Epithelial cell of prostate (primary cell): ENCODE measurements around the gene FYB2.
A peak's percentile ranks its signal among the peaks of the same experiment; 100 is the strongest.

Experiments
- DNase-seq: peaks from one replicate; pipeline ENCODE4 v3.0.0-alpha.2; 2011; ENCODE audit warnings: low read depth, low spot score
- H3K27ac ChIP-seq: fragments of 450-650 bp; 2 replicates; pipeline ENCODE4 v1.5.1; 2017; ENCODE audit warnings: mild to moderate bottlenecking

FYB2 gene

GRCh38 chr1:56745231-56745630 is 74.0 kb downstream of the FYB2 start:
- no peak for DNase-seq
- H3K27ac ChIP-seq: no peak overlapping the region

GRCh38 chr1:56728964-56729363 is 90.2 kb downstream of the FYB2 start:
- DNase-seq: no peak
- no peak overlapping the region for H3K27ac ChIP-seq

- no peak for DNase-seq
- H3K27ac ChIP-seq: no peak overlapping the region
Measured at GRCh38 chr1:56726706-56727105, 92.5 kb downstream of the FYB2 start.

- DNase-seq: no peak
- H3K27ac ChIP-seq: no peak overlapping the region
Measured at GRCh38 chr1:56719171-56719570, 100.0 kb downstream of the FYB2 start.

GRCh38 chr1:56715156-56715555 is 104.0 kb downstream of the FYB2 start:
- DNase-seq: no peak
- no peak overlapping the region for H3K27ac ChIP-seq

- no peak overlapping the region for H3K27ac ChIP-seq
- no peak for DNase-seq
Measured at GRCh38 chr1:56713112-56713511, 106.1 kb downstream of the FYB2 start.

GRCh38 chr1:56712150-56712549 is 107.1 kb downstream of the FYB2 start:
- no peak for DNase-seq
- H3K27ac ChIP-seq: no peak overlapping the region

GRCh38 chr1:56710646-56711045 is 108.6 kb downstream of the FYB2 start:
- DNase-seq: peak; percentile 16
- H3K27ac ChIP-seq: no peak overlapping the region

- DNase-seq: no peak
- no peak overlapping the region for H3K27ac ChIP-seq
Measured at GRCh38 chr1:56709995-56710394, 109.2 kb downstream of the FYB2 start.

GRCh38 chr1:56709269-56709880 is 109.8 kb downstream of the FYB2 start:
- DNase-seq: no peak
- no peak overlapping the region for H3K27ac ChIP-seq

- no peak overlapping the region for H3K27ac ChIP-seq
- no peak for DNase-seq
Measured at GRCh38 chr1:56707379-56707778, 111.8 kb downstream of the FYB2 start.

GRCh38 chr1:56703747-56704146 is 115.5 kb downstream of the FYB2 start:
- DNase-seq: no peak
- no peak overlapping the region for H3K27ac ChIP-seq

GRCh38 chr1:56696663-56697062 is 122.5 kb downstream of the FYB2 start:
- no peak overlapping the region for H3K27ac ChIP-seq
- no peak for DNase-seq

- peak; percentile 77 for DNase-seq
- H3K27ac ChIP-seq: peak overlapping the region; percentile 46
Measured at GRCh38 chr1:56688522-56689026, 130.6 kb downstream of the FYB2 start.

GRCh38 chr1:56686169-56686568 is 133.0 kb downstream of the FYB2 start:
- DNase-seq: no peak

GRCh38 chr1:56683569-56683968 is 135.6 kb downstream of the FYB2 start:
- DNase-seq: no peak
- H3K27ac ChIP-seq: no peak overlapping the region

More at GRCh38 chr1:56686169-56686568, 133.0 kb downstream of the FYB2 start:
- H3K27ac ChIP-seq: no peak overlapping the region

GRCh38 chr1:56676571-56677035 is 142.6 kb downstream of the FYB2 start:
- no peak overlapping the region for H3K27ac ChIP-seq
- DNase-seq: peak; percentile 60

- no peak for DNase-seq
- H3K27ac ChIP-seq: no peak overlapping the region
Measured at GRCh38 chr1:56675763-56676162, 143.4 kb downstream of the FYB2 start.

GRCh38 chr1:56672579-56672978 is 146.6 kb downstream of the FYB2 start:
- no peak overlapping the region for H3K27ac ChIP-seq
- no peak for DNase-seq

GRCh38 chr1:56671542-56671941 is 147.7 kb downstream of the FYB2 start:
- no peak overlapping the region for H3K27ac ChIP-seq
- DNase-seq: no peak

- H3K27ac ChIP-seq: no peak overlapping the region
- no peak for DNase-seq
Measured at GRCh38 chr1:56671085-56671484, 148.1 kb downstream of the FYB2 start.

- H3K27ac ChIP-seq: no peak overlapping the region
- DNase-seq: no peak
Measured at GRCh38 chr1:56670350-56670749, 148.9 kb downstream of the FYB2 start.
